A549 (cell line): Measurements from ENCODE around the gene ACP3. TPM values are rescaled to one million over a fixed set of nuclear protein-coding genes. Genes with fewer than 3 reads are reported as not detected.

Experiments used
- ATAC-seq, 2 experiments: fragments of 200-7000 bp in 1 of 2; fragments of >200 bp in 1 of 2; cut with Nextera tagmentation in 1 of 2; cut with Tn5 transposase in 1 of 2; 3 replicates each; pipeline versions ENCODE4 v1.8.0 to v1.9.1; 2018 to 2020; ENCODE audit warnings: mild to moderate bottlenecking in 1 of 2, moderate library complexity in 1 of 2
- CTCF ChIA-PET: fragments of 300-600 bp; sonication (Branson Sonifier 250); formaldehyde crosslinking; extraction: SDS; loops from one replicate; lab custom pipeline; 2021; ENCODE audit warnings: antibody characterized with exemption, inconsistent platforms; lab: Yijun Ruan, JAX
- POLR2A ChIA-PET: fragments of 350-600 bp; formaldehyde crosslinking; extraction: SDS; loops from one replicate; lab custom pipeline; 2021; ENCODE audit warnings: antibody characterized with exemption, inconsistent platforms; lab: Yijun Ruan, JAX
- DNase-seq, 2 experiments: peaks; one replicate each; pipeline versions ENCODE4 v3.0.0 to v3.0.0-alpha.2; 2011 to 2016; ENCODE audit warnings: low read depth in 1 of 2, low spot score in 1 of 2
- FAIRE-seq: peaks from 2 replicates; lab custom pipeline; 2011; peaks lifted over from hg19 to GRCh38; lab: Jason Lieb, UNC
- H3K27ac ChIP-seq, 2 experiments: fragments of >200 bp; sonication (Bioruptor Twin); formaldehyde crosslinking; 3 replicates each; pipeline ENCODE4 v1.5.1; 2016 to 2017
- H3K4me1 ChIP-seq: fragments of >200 bp; sonication (Bioruptor Twin); formaldehyde crosslinking; 3 replicates; pipeline ENCODE4 v1.6.1; 2016
- H3K4me2 ChIP-seq: fragments of >200 bp; sonication (Bioruptor Twin); formaldehyde crosslinking; 3 replicates; pipeline ENCODE4 v1.6.1; 2016
- H3K4me3 ChIP-seq: fragments of >200 bp; sonication (Bioruptor Twin); formaldehyde crosslinking; 3 replicates; pipeline ENCODE4 v1.5.1; 2016
- H3K9me3 ChIP-seq: fragments of >200 bp; sonication (Bioruptor Twin); formaldehyde crosslinking; 3 replicates; pipeline ENCODE4 v1.6.1; 2016
- ATOH8 ChIP-seq: fragments of 250-450 bp; sonication (Bioruptor Pico); IDR thresholded peaks from 2 replicates; pipeline ENCODE4 v1.5.0; 2020; ENCODE audit warnings: low read depth, mild to moderate bottlenecking, moderate library complexity
- CBX2 ChIP-seq: fragments of 200-600 bp; sonication (generic); IDR thresholded peaks from 2 replicates; pipeline ENCODE4 v1.6.1; 2016; ENCODE audit warnings: low read depth, mild to moderate bottlenecking, borderline replicate concordance
- CHD2 ChIP-seq: fragments of 150-350 bp; IDR thresholded peaks from 2 replicates; pipeline ENCODE4 v1.6.1; 2014; ENCODE audit warnings: low read length; ENCODE audit not compliant: partially characterized antibody
- CTCF ChIP-seq: fragments of >200 bp; sonication (Bioruptor Twin); formaldehyde crosslinking; IDR thresholded peaks from 3 replicates; pipeline ENCODE4 v1.5.1; 2016
- FOSB ChIP-seq: fragments of 250-450 bp; sonication (Bioruptor Pico); IDR thresholded peaks from 2 replicates; pipeline ENCODE4 v1.5.0; 2020; ENCODE audit warnings: mild to moderate bottlenecking, moderate library complexity
- HES2 ChIP-seq: fragments of >200 bp; sonication (Bioruptor Twin); formaldehyde crosslinking; IDR thresholded peaks from 2 replicates; pipeline ENCODE4 v1.6.1; 2016
- HEYL ChIP-seq: fragments of 250-450 bp; sonication (Bioruptor Pico); IDR thresholded peaks from 2 replicates; pipeline ENCODE4 v1.8.0; 2021; ENCODE audit warnings: mild to moderate bottlenecking, moderate library complexity
- MAZ ChIP-seq: fragments of 150-350 bp; IDR thresholded peaks from 2 replicates; pipeline ENCODE4 v1.6.1; 2014; ENCODE audit warnings: antibody characterized with exemption, low read depth, low read length, borderline replicate concordance
- NFE2L2 ChIP-seq: fragments of 150-350 bp; conservative IDR thresholded peaks from 2 replicates; pipeline ENCODE4 v1.6.1; 2014; ENCODE audit warnings: low read length
- NPAS2 ChIP-seq: fragments of 250-450 bp; sonication (Bioruptor Pico); IDR thresholded peaks from 2 replicates; pipeline ENCODE4 v1.8.0; 2022; ENCODE audit warnings: mild to moderate bottlenecking, moderate library complexity, borderline replicate concordance
- NR3C1 ChIP-seq: fragments of >200 bp; sonication (Bioruptor Twin); formaldehyde crosslinking; IDR thresholded peaks from 3 replicates; pipeline ENCODE4 v1.6.1; 2017
- POLR2A ChIP-seq: IDR thresholded peaks from 2 replicates; pipeline ENCODE4 v1.6.1; 2012; ENCODE audit warnings: mild to moderate bottlenecking, low read length
- RAD21 ChIP-seq, 2 experiments: fragments of >200 bp in 1 of 2; sonication (Bioruptor Twin) in 1 of 2; formaldehyde crosslinking in 1 of 2; IDR thresholded peaks in 1 of 2; conservative IDR thresholded peaks in 1 of 2; 2 replicates in 1 of 2; 3 replicates in 1 of 2; pipeline ENCODE4 v1.6.1; 2012 to 2018; ENCODE audit warnings: inconsistent platforms in 1 of 2
- RFX5 ChIP-seq: fragments of 450-650 bp; IDR thresholded peaks from 2 replicates; pipeline ENCODE4 v1.7.1; 2014; ENCODE audit warnings: antibody characterized with exemption, mild to moderate bottlenecking, moderate library complexity
- SMC3 ChIP-seq: fragments of >200 bp; sonication (Bioruptor Twin); formaldehyde crosslinking; IDR thresholded peaks from 3 replicates; pipeline ENCODE4 v1.6.1; 2018; ENCODE audit warnings: inconsistent platforms
- SREBF2 ChIP-seq: fragments of 450-650 bp; IDR thresholded peaks from 2 replicates; pipeline ENCODE4 v1.6.1; 2014; ENCODE audit warnings: mild to moderate bottlenecking, moderate library complexity
- TFCP2L1 ChIP-seq: fragments of 250-450 bp; sonication (Bioruptor Pico); IDR thresholded peaks from 2 replicates; pipeline ENCODE4 v1.5.0; 2021; ENCODE audit warnings: mild to moderate bottlenecking
- TP53 ChIP-seq: fragments of 250-450 bp; sonication (Bioruptor Pico); IDR thresholded peaks from 2 replicates; pipeline ENCODE4 v1.5.0; 2021; ENCODE audit warnings: mild to moderate bottlenecking, moderate library complexity
- ZC3H11A ChIP-seq: fragments of 450-650 bp; IDR thresholded peaks from 2 replicates; pipeline ENCODE4 v1.6.1; 2014; ENCODE audit warnings: antibody characterized with exemption, mild to moderate bottlenecking
- ZFP36 ChIP-seq: fragments of 450-650 bp; IDR thresholded peaks from 2 replicates; pipeline ENCODE4 v1.6.1; 2014; ENCODE audit warnings: borderline replicate concordance; ENCODE audit not compliant: partially characterized antibody
- WGBS: methylation state at CpG from one replicate; pipeline ENCODE4 v1.1.6; 2017; ENCODE audit errors: missing lambda C conversion rate; 5-methylcytosine and 5-hydroxymethylcytosine counted together
- polyA plus RNA-seq, 4 experiments: library from polyadenylated mRNA; depleted of rRNA in 3 of 4; stranded (reverse); fragments of >200 nt; fragmentation: RNase III in 1 of 4; extraction: RNeasy Plus Mini Kit Qiagen cat#74134 plus additional on column Dnase treatment in 1 of 4; gene quantifications; 2 replicates in 3 of 4; 3 replicates in 1 of 4; pipeline ENCODE4 v1.2.3, GENCODE V29; 2011 to 2017
- TF ChIP-seq, protein P1 (sequence below): fragments of >200 bp; sonication (Bioruptor Twin); formaldehyde crosslinking; IDR thresholded peaks from 3 replicates; pipeline ENCODE4 v1.6.1; 2016

ACP3 gene
- polyA plus RNA-seq, 2 of the 4 experiments (the other 2 are of a cell fraction) = 0.09 to 0.19 TPM

DNA sequence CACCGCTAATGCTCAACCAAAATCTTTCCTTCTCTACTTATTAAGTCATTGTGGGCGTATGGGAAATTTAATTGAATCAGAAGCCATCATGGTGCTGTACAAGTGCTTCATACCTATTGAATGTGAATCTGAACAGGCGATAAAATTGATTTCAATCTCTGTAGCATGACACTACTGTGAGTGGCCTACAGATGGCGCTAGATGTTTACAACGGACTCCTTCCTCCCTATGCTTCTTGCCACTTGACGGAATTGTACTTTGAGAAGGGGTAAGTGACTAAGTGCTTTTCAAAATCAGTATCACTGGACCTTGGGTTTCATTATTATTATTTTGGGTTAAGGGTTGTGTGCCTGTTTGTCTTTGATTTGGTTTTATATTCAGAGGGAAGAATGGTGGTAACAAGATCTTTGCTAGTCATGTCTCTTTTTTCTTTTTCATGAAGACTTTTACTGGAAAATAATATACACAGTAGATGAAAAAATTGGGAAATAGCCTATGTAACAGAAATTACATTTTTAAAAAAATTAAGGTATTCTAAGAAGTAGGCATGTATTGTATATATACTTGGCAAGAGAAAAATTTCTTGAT lies 35.4 kb downstream of the ACP3 start:
- ChIA-PET CTCF (interaction anchor here (0.6 to 13.7 kb wide), 6 partner anchors 10 to 175 kb away, joined by 3 to 118 read pairs (median 8); no protein-coding TSS in a partner anchor), POLR2A (no interaction called here)
- 9% methylated on average over 6 of the region's 6 CpGs for WGBS
- no peak for TF ChIP-seq SREBF2
- TF ChIP-seq FOSB (CRISPR knock-in tag) = no peak
- no peak for TF ChIP-seq HES2
- TF ChIP-seq SMC3 = peak; percentile 73
- TF ChIP-seq NPAS2 (CRISPR knock-in tag) = no peak
- TF ChIP-seq RAD21 (conservative IDR thresholded peaks at IDR 0.05 in 1 of 2, IDR thresholded peaks at IDR 0.05 in 1 of 2) = peak; percentile 70 to 74
- no peak for TF ChIP-seq HEYL
- TF ChIP-seq, protein P1, sequence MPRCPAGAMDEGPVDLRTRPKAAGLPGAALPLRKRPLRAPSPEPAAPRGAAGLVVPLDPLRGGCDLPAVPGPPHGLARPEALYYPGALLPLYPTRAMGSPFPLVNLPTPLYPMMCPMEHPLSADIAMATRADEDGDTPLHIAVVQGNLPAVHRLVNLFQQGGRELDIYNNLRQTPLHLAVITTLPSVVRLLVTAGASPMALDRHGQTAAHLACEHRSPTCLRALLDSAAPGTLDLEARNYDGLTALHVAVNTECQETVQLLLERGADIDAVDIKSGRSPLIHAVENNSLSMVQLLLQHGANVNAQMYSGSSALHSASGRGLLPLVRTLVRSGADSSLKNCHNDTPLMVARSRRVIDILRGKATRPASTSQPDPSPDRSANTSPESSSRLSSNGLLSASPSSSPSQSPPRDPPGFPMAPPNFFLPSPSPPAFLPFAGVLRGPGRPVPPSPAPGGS = no peak
- peak; percentile 73 for TF ChIP-seq CTCF
- no peak overlapping the region for H3K27ac ChIP-seq
- peak; percentile 65 for FAIRE-seq
- peak; percentile 43 to 82; a peak in 3 of 6 replicates for ATAC-seq
- H3K9me3 ChIP-seq = no peaks in the 10 kb centered on the region
- no peaks in the 10 kb centered on the region for H3K4me1 ChIP-seq
- no peak overlapping the region for H3K4me3 ChIP-seq
- peak; percentile 38 to 61 for DNase-seq
- no peak overlapping the region for H3K4me2 ChIP-seq

GRCh38 chr3:132354916-132355702 lies 37.9 kb downstream of the ACP3 start:
- ChIA-PET POLR2A (no interaction called here), CTCF (interaction anchor here (0.7 to 13.7 kb wide), 2 partner anchors 43 to 87 kb away, joined by 3 to 118 read pairs; no protein-coding TSS in a partner anchor)
- no peak for ATAC-seq
- no peak overlapping the region for H3K4me3 ChIP-seq
- H3K4me1 ChIP-seq = no peaks in the 10 kb centered on the region
- no peak for FAIRE-seq
- no peak overlapping the region for H3K4me2 ChIP-seq
- 40% methylated on average over 9 of the region's 9 CpGs for whole genome bisulfite sequencing
- TF ChIP-seq ATOH8 (CRISPR knock-in tag) (no peak), POLR2A (no peak), NR3C1 (no peak), CBX2 (no peak), ZFP36 (no peak), TP53 (CRISPR knock-in tag) (no peak), TFCP2L1 (CRISPR knock-in tag) (no peak), ZC3H11A (no peak)
- no peak for DNase-seq
- no peak overlapping the region for H3K27ac ChIP-seq
- no peaks in the 10 kb centered on the region for H3K9me3 ChIP-seq

DNA sequence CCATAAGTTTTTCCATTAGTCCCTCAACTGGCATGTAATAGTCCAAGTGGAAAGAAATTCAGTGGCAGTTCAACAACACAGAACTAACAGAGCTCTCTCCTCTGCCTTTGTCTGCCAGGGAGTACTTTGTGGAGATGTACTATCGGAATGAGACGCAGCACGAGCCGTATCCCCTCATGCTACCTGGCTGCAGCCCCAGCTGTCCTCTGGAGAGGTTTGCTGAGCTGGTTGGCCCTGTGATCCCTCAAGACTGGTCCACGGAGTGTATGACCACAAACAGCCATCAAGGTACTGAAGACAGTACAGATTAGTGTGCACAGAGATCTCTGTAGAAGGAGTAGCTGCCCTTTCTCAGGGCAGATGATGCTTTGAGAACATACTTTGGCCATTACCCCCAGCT lies 39.4 kb downstream of the ACP3 start:
- POLR2A ChIA-PET = no interaction called here
- TF ChIP-seq RFX5 = no peak
- TF ChIP-seq, protein P1 = no peak
- no peak for TF ChIP-seq CHD2
- TF ChIP-seq TP53 (CRISPR knock-in tag) = no peak
- no peak for TF ChIP-seq NPAS2 (CRISPR knock-in tag)
- no peak for TF ChIP-seq MAZ
- no peak for TF ChIP-seq NFE2L2
- Histone ChIP-seq H3K4me3 (no peak overlapping the region), H3K9me3 (no peaks in the 10 kb centered on the region), H3K4me2 (no peak overlapping the region), H3K27ac (no peak overlapping the region), H3K4me1 (no peaks in the 10 kb centered on the region)
- DNase-seq (no peak), ATAC-seq (no peak), FAIRE-seq (no peak)
- CTCF ChIA-PET = interaction anchor here (0.6 to 13.7 kb wide), 3 partner anchors 11 to 89 kb away, joined by 3 to 118 read pairs (median 5); no protein-coding TSS in a partner anchor
- 50% methylated on average over 2 of the region's 5 CpGs for WGBS
